Ishikawa (cell line): Measurements from ENCODE around the gene CNGA1.

Experiments used
- CREB1 ChIP-seq: IDR thresholded peaks from 2 replicates; pipeline ENCODE4 v1.6.1; 2012; ENCODE audit warnings: low read depth
- EP300 ChIP-seq: IDR thresholded peaks from 2 replicates; pipeline ENCODE4 v1.6.1; 2012; ENCODE audit warnings: borderline replicate concordance
- NFIC ChIP-seq: IDR thresholded peaks from 2 replicates; pipeline ENCODE4 v1.6.1; 2012
- RAD21 ChIP-seq: IDR thresholded peaks from 2 replicates; pipeline ENCODE4 v1.6.1; 2012; ENCODE audit warnings: low read depth
- TAF1 ChIP-seq: IDR thresholded peaks from 2 replicates; pipeline ENCODE4 v1.6.1; 2012; ENCODE audit warnings: low read depth, mild to moderate bottlenecking
- TCF12 ChIP-seq: IDR thresholded peaks from 2 replicates; pipeline ENCODE4 v1.6.1; 2012; ENCODE audit warnings: low read depth
- TF ChIP-seq, protein P1 (sequence below): IDR thresholded peaks from 2 replicates; pipeline ENCODE4 v1.6.1; 2012; ENCODE audit warnings: low read depth, mild to moderate bottlenecking
- TF ChIP-seq, protein P2 (sequence below): IDR thresholded peaks from 2 replicates; pipeline ENCODE4 v1.6.1; 2012
- TF ChIP-seq, protein P3 (sequence below): IDR thresholded peaks from 2 replicates; pipeline ENCODE4 v1.6.1; 2012

DNA sequence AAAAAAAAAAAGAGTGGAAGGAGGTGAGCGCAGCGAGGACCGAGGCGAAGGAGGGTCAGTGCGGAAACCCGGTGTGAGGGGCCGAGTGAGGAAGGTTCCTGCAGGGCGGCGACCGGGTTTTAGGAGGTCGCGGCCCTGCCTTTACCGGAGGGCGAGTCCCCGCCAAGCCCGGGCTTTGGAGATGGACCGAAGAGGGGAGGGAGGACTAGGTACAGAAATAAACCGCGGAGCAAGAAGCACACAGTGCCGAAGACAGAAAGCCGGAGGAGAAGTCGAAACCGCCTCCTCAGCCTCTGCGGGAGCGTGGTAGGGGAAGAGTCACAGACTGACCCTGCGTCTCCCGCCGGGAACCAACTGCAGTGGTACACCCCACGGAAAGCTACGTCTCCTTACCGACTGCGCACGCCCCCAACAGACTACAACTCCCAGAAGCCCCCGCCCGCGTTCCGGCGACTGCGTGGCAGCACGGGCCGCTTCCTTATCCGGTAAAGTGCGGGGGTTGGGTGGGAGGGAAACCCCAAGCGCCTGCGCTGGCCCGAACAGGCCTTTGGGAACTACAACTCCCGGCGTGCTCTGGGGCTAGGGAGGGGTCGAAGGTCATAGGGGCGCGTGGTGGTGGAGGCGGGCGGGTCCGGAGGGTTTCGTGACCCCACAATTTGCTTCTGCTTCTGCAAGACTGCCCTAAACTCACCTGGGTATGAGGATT, 102.1 kb downstream of the CNGA1 start, which contains the start of gene NFXL1:
- TF ChIP-seq, protein P1, sequence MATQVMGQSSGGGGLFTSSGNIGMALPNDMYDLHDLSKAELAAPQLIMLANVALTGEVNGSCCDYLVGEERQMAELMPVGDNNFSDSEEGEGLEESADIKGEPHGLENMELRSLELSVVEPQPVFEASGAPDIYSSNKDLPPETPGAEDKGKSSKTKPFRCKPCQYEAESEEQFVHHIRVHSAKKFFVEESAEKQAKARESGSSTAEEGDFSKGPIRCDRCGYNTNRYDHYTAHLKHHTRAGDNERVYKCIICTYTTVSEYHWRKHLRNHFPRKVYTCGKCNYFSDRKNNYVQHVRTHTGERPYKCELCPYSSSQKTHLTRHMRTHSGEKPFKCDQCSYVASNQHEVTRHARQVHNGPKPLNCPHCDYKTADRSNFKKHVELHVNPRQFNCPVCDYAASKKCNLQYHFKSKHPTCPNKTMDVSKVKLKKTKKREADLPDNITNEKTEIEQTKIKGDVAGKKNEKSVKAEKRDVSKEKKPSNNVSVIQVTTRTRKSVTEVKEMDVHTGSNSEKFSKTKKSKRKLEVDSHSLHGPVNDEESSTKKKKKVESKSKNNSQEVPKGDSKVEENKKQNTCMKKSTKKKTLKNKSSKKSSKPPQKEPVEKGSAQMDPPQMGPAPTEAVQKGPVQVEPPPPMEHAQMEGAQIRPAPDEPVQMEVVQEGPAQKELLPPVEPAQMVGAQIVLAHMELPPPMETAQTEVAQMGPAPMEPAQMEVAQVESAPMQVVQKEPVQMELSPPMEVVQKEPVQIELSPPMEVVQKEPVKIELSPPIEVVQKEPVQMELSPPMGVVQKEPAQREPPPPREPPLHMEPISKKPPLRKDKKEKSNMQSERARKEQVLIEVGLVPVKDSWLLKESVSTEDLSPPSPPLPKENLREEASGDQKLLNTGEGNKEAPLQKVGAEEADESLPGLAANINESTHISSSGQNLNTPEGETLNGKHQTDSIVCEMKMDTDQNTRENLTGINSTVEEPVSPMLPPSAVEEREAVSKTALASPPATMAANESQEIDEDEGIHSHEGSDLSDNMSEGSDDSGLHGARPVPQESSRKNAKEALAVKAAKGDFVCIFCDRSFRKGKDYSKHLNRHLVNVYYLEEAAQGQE: no peak
- TF ChIP-seq RAD21 (no peak), TCF12 (peak; percentile 73), EP300 (no peak), CREB1 (peak; percentile 61), NFIC (peak; percentile 47), TAF1 (peak; percentile 68)
- TF ChIP-seq, protein P2, sequence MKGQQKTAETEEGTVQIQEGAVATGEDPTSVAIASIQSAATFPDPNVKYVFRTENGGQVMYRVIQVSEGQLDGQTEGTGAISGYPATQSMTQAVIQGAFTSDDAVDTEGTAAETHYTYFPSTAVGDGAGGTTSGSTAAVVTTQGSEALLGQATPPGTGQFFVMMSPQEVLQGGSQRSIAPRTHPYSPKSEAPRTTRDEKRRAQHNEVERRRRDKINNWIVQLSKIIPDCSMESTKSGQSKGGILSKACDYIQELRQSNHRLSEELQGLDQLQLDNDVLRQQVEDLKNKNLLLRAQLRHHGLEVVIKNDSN: peak; percentile 79
- TF ChIP-seq, protein P3, sequence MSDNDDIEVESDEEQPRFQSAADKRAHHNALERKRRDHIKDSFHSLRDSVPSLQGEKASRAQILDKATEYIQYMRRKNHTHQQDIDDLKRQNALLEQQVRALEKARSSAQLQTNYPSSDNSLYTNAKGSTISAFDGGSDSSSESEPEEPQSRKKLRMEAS: peak; percentile 91
